Liver (tissue), 9 donors: Measurements from ENCODE around the gene HMGB4. TPM values are rescaled to one million over a fixed set of nuclear protein-coding genes. Genes with fewer than 3 reads are reported as not detected.
A peak's percentile ranks its signal among the peaks of the same experiment; 100 is the strongest.

Experiments used
- DNase-seq: peaks from one replicate; pipeline ENCODE4 v3.0.0-alpha.2; 2017; ENCODE audit warnings: low spot score
- H3K27ac ChIP-seq, 2 donors: one replicate each; pipeline ENCODE4 v1.7.0; 2013; ENCODE audit warnings: inconsistent platforms in 2 of 2, low read length in 2 of 2, control low read depth in 1 of 2, low read depth in 1 of 2, mild to moderate bottlenecking in 1 of 2
- H3K27me3 ChIP-seq, 4 donors: one replicate each; pipeline versions ENCODE4 v1.6.1 to v1.7.0; 2013; ENCODE audit warnings: low read length in 3 of 4, inconsistent platforms in 1 of 4, mild to moderate bottlenecking in 1 of 4, moderate library complexity in 1 of 4; ENCODE audit not compliant: control insufficient read depth in 4 of 4, insufficient read depth in 4 of 4
- H3K36me3 ChIP-seq, 4 donors: one replicate each; pipeline versions ENCODE4 v1.6.1 to v1.7.0; 2013; ENCODE audit warnings: low read length in 3 of 4, mild to moderate bottlenecking in 3 of 4, low read depth in 1 of 4, moderate library complexity in 1 of 4; ENCODE audit not compliant: control insufficient read depth in 4 of 4, insufficient read depth in 3 of 4
- H3K4me1 ChIP-seq, 4 donors: one replicate each; pipeline versions ENCODE4 v1.6.1 to v1.7.0; 2013; ENCODE audit warnings: low read length in 3 of 4, mild to moderate bottlenecking in 3 of 4, moderate library complexity in 1 of 4; ENCODE audit not compliant: control insufficient read depth in 4 of 4, insufficient read depth in 4 of 4
- H3K4me3 ChIP-seq, 3 donors: one replicate each; pipeline versions ENCODE4 v1.6.1 to v1.7.0; 2013; ENCODE audit warnings: low read length in 3 of 3, control low read depth in 1 of 3, low read depth in 1 of 3, mild to moderate bottlenecking in 1 of 3
- H3K9ac ChIP-seq, 2 donors: one replicate each; pipeline ENCODE4 v1.7.0; 2013; ENCODE audit warnings: low read length in 2 of 2, mild to moderate bottlenecking in 2 of 2, moderate library complexity in 2 of 2, control low read depth in 1 of 2, low read depth in 1 of 2
- H3K9me3 ChIP-seq, 4 donors: one replicate each; pipeline versions ENCODE4 v1.6.1 to v1.7.0; 2013; ENCODE audit warnings: low read length in 3 of 4; ENCODE audit not compliant: control insufficient read depth in 4 of 4
- ATF3 ChIP-seq: IDR thresholded peaks from 2 replicates; pipeline ENCODE4 v1.6.1; 2016; ENCODE audit warnings: antibody characterized with exemption
- CTCF ChIP-seq: fragments of 150-350 bp; IDR thresholded peaks from 2 replicates; pipeline ENCODE4 v1.5.1; 2017; ENCODE audit warnings: improper control_type of control experiment, low read depth, low read length; ENCODE audit not compliant: missing input control
- EGR1 ChIP-seq, 2 donors: IDR thresholded peaks; 2 replicates each; pipeline ENCODE4 v1.6.1; 2016 to 2018; ENCODE audit warnings: antibody characterized with exemption in 2 of 2, low read depth in 2 of 2
- FOXA1 ChIP-seq: IDR thresholded peaks from 2 replicates; pipeline ENCODE4 v1.6.1; 2016; ENCODE audit warnings: antibody characterized with exemption
- FOXA2 ChIP-seq: IDR thresholded peaks from 2 replicates; pipeline ENCODE4 v1.6.1; 2016; ENCODE audit warnings: antibody characterized with exemption
- GABPA ChIP-seq, 2 donors: IDR thresholded peaks in 1 of 2; conservative IDR thresholded peaks in 1 of 2; 2 replicates each; pipeline ENCODE4 v1.6.1; 2016; ENCODE audit warnings: antibody characterized with exemption in 2 of 2, mild to moderate bottlenecking in 1 of 2, moderate library complexity in 1 of 2
- HNF4A ChIP-seq, 2 donors: conservative IDR thresholded peaks; 2 replicates each; pipeline ENCODE4 v1.6.1; 2016; ENCODE audit warnings: antibody characterized with exemption in 2 of 2, mild to moderate bottlenecking in 2 of 2
- HNF4G ChIP-seq: IDR thresholded peaks from 2 replicates; pipeline ENCODE4 v1.6.1; 2016; ENCODE audit warnings: antibody characterized with exemption
- JUND ChIP-seq, 2 donors: IDR thresholded peaks; 2 replicates each; pipeline ENCODE4 v1.6.1; 2016; ENCODE audit warnings: antibody characterized with exemption in 2 of 2
- NR2F2 ChIP-seq: IDR thresholded peaks from 2 replicates; pipeline ENCODE4 v1.6.1; 2016; ENCODE audit warnings: antibody characterized with exemption
- RAD21 ChIP-seq, 2 donors: IDR thresholded peaks; 2 replicates each; pipeline ENCODE4 v1.6.1; 2016; ENCODE audit warnings: antibody characterized with exemption in 2 of 2, mild to moderate bottlenecking in 2 of 2
- REST ChIP-seq: IDR thresholded peaks from 2 replicates; pipeline ENCODE4 v1.6.1; 2016; ENCODE audit warnings: antibody characterized with exemption, mild to moderate bottlenecking
- RXRA ChIP-seq, 2 donors: IDR thresholded peaks; 2 replicates each; pipeline ENCODE4 v1.6.1; 2017 to 2018; ENCODE audit warnings: antibody characterized with exemption in 2 of 2, mild to moderate bottlenecking in 1 of 2
- SP1 ChIP-seq: IDR thresholded peaks from 2 replicates; pipeline ENCODE4 v1.6.1; 2018; ENCODE audit warnings: antibody characterized with exemption, mild to moderate bottlenecking
- TAF1 ChIP-seq: conservative IDR thresholded peaks from 2 replicates; pipeline ENCODE4 v1.6.1; 2016; ENCODE audit warnings: antibody characterized with exemption, mild to moderate bottlenecking
- YY1 ChIP-seq: IDR thresholded peaks from 2 replicates; pipeline ENCODE4 v1.6.1; 2016; ENCODE audit warnings: antibody characterized with exemption, mild to moderate bottlenecking
- ZBTB33 ChIP-seq: IDR thresholded peaks from 2 replicates; pipeline ENCODE4 v1.6.1; 2016; ENCODE audit warnings: antibody characterized with exemption
- WGBS: extraction: QIAGEN DNeasy Blood & Tissue Kit; methylation state at CpG from one replicate; pipeline ENCODE4 v1.1.7; 2013; 5-methylcytosine and 5-hydroxymethylcytosine counted together
- polyA plus RNA-seq, 2 donors: library from polyadenylated mRNA; stranded (reverse) in 1 of 2; unstranded in 1 of 2; fragments of 200-250 nt in 1 of 2; fragments of >200 nt in 1 of 2; fragmentation: Nextera tagmentation in 1 of 2; extraction: Ambion mirVana in 1 of 2; gene quantifications; one replicate each; pipeline versions ENCODE4 v1.2.1 to v1.2.3, GENCODE V29; 2013 to 2015
- total RNA-seq, 2 donors: library from RNA; depleted of rRNA; stranded (reverse); fragments of >200 nt; gene quantifications; one replicate each; pipeline ENCODE4 v1.2.3, GENCODE V29; 2014
- TF ChIP-seq, protein P1 (sequence below): IDR thresholded peaks from 2 replicates; pipeline ENCODE4 v1.6.1; 2016; ENCODE audit warnings: antibody characterized with exemption
- donor health status: healthy.
- donor health status: healthy.
- donor health status: healthy.
- donor health status: healthy.
- donor health status: healthy.

HMGB4 gene
- total and polyA plus RNA-seq, 4 donors: not detected

- no peak for TF ChIP-seq HNF4G
- no peak for TF ChIP-seq TAF1
- TF ChIP-seq NR2F2: no peak
- no peak for TF ChIP-seq FOXA1
- no peak for TF ChIP-seq ATF3
- no peak for TF ChIP-seq YY1
- TF ChIP-seq GABPA (IDR thresholded peaks at IDR 0.05 in 1 of 2, conservative IDR thresholded peaks at IDR 0.05 in 1 of 2): no peak
Measured at GRCh38 chr1:33818071-33818470, 45.8 kb upstream of the HMGB4 start (continued).

DNA sequence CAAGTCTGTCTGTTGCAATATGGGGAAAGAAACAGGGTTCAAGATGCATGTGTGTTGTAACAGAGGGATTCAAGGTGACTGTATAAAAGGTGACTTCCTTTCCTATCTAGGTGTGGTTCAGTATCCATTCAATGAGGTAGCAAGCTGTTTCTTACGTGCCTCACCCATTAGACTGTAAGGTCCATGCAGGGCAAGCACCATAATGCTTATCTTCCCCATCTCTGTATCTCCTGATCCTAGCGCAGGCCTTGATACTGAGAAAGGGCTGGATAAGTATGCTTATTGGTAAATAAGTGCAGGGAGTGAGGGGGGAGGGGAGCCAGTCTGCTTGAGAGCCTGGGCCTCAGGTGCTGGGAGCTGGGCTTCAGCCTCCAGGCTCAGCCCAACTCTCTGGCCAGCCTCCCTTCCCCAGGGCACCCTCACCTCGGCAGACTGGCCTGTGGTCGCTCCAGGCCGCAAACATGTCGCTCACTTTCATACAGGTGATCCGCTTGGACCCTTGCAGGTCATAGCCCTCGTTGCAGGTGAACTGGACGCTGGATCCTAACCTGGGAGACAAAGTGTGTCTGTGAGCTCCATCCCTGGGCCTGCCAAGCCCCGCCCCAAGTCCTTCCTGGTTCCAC is 44.5 kb upstream of the HMGB4 start:
- Histone ChIP-seq H3K4me1 (no peaks in the 10 kb centered on the region), H3K4me3 (no peak overlapping the region), H3K27me3 (peaks cover 0 to 2% (median 0%) of the 10 kb centered on the region in 4 donors), H3K36me3 (no peaks in the 10 kb centered on the region), H3K9me3 (no peaks in the 10 kb centered on the region), H3K9ac (no peak overlapping the region), H3K27ac (no peak overlapping the region)
- 83% methylated on average over 10 of the region's 10 CpGs for WGBS
- TF ChIP-seq GABPA (IDR thresholded peaks at IDR 0.05 in 1 of 2, conservative IDR thresholded peaks at IDR 0.05 in 1 of 2) (no peak), EGR1 (IDR thresholded peaks at IDR 0.05; ENCODE audit: low read depth in 2 of 2) (no peak), REST (no peak), HNF4G (no peak), FOXA1 (no peak), HNF4A (conservative IDR thresholded peaks at IDR 0.05) (no peak), ATF3 (no peak), YY1 (no peak), RAD21 (IDR thresholded peaks at IDR 0.05) (no peak), CTCF (no peak), RXRA (IDR thresholded peaks at IDR 0.05) (no peak), FOXA2 (no peak), NR2F2 (no peak), SP1 (no peak), ZBTB33 (no peak), JUND (IDR thresholded peaks at IDR 0.05) (no peak), TAF1 (no peak)
- TF ChIP-seq, protein P1, sequence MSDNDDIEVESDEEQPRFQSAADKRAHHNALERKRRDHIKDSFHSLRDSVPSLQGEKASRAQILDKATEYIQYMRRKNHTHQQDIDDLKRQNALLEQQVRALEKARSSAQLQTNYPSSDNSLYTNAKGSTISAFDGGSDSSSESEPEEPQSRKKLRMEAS: no peak
- peak; percentile 12 for DNase-seq
